Measurements from ENCODE around the gene VWA1.

- TF ChIP-seq POLR2AphosphoS5 (IDR thresholded peaks at IDR 0.05) (no peak), CTCF (IDR thresholded peaks at IDR 0.05) (no peak), POLR2A (IDR thresholded peaks at IDR 0.05) (no peak)
Observed at GRCh38 chr1:1393428-1393827, 42.1 kb upstream of the VWA1 start.
